ENCODE results near the gene WDTC1. TPM values are rescaled to one million over a fixed set of nuclear protein-coding genes. Genes with fewer than 3 reads are reported as not detected.

WDTC1 gene
- total RNA-seq, 1 experiment from 2014 or later, result 26.6 TPM

GRCh38 chr1:27355683-27356082, 121.3 kb downstream of the WDTC1 start:
- Histone ChIP-seq H3K27me3 (ENCODE audit: insufficient read depth, low read length) (no peaks in the 10 kb centered on the region), H3K9ac (ENCODE audit: low read length) (no peak overlapping the region), H3K4me1 (ENCODE audit: control insufficient read depth in 1 of 2, insufficient read depth in 2 of 2, low read length in 2 of 2) (peaks cover 7 to 11% of the 10 kb centered on the region in 2 experiments; a peak in 3 of 4 replicates), H3K9me3 (ENCODE audit: control insufficient read depth in 1 of 2, insufficient read depth in 1 of 2, low read depth in 1 of 2, low read length in 2 of 2) (no peaks in the 10 kb centered on the region), H3K27ac (ENCODE audit: low read depth, low read length) (no peak overlapping the region), H3K9me2 (ENCODE audit: insufficient read depth) (no peaks in the 10 kb centered on the region), H3K4me2 (ENCODE audit: low read length) (no peak overlapping the region), H3K36me3 (ENCODE audit: control insufficient read depth in 1 of 2, insufficient read depth in 2 of 2, low read length in 2 of 2) (peaks cover 0 to 7% of the 10 kb centered on the region in 2 experiments; a peak in 1 of 4 replicates), H4K20me1 (ENCODE audit: insufficient read depth) (no peaks in the 10 kb centered on the region), H3K4me3 (replicated peaks in 1 of 2; ENCODE audit: low read depth in 1 of 2, low read length in 2 of 2) (no peak overlapping the region), H3K79me2 (ENCODE audit: insufficient read depth, low read length) (no peaks in the 10 kb centered on the region), H2AFZ (ENCODE audit: low read depth, low read length, poor library complexity, severe bottlenecking) (no peak overlapping the region)
- BruUV-seq (replicated peaks), result no TSS peak
- TF ChIP-seq ZNF274 (IDR thresholded peaks at IDR 0.05; ENCODE audit: low read depth, low read length), result no peak
- TF ChIP-seq, protein P1, sequence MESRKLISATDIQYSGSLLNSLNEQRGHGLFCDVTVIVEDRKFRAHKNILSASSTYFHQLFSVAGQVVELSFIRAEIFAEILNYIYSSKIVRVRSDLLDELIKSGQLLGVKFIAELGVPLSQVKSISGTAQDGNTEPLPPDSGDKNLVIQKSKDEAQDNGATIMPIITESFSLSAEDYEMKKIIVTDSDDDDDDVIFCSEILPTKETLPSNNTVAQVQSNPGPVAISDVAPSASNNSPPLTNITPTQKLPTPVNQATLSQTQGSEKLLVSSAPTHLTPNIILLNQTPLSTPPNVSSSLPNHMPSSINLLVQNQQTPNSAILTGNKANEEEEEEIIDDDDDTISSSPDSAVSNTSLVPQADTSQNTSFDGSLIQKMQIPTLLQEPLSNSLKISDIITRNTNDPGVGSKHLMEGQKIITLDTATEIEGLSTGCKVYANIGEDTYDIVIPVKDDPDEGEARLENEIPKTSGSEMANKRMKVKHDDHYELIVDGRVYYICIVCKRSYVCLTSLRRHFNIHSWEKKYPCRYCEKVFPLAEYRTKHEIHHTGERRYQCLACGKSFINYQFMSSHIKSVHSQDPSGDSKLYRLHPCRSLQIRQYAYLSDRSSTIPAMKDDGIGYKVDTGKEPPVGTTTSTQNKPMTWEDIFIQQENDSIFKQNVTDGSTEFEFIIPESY (IDR thresholded peaks at IDR 0.05; ENCODE audit: extremely low read depth, insufficient replicate concordance, low read length), result no peak
- no peak for TF ChIP-seq CEBPB (IDR thresholded peaks at IDR 0.05; ENCODE audit: low read depth)
- TF ChIP-seq ELF1 (IDR thresholded peaks at IDR 0.05; ENCODE audit: borderline replicate concordance, low read depth), result no peak
- no peak for TF ChIP-seq CBX3 (IDR thresholded peaks at IDR 0.05; ENCODE audit: low read depth)
- TF ChIP-seq FOSL1 (IDR thresholded peaks at IDR 0.05; ENCODE audit: low read depth), result no peak
- TF ChIP-seq JUND (IDR thresholded peaks at IDR 0.05), result no peak
- TF ChIP-seq EZH2phosphoT487 (IDR thresholded peaks at IDR 0.05; ENCODE audit: borderline replicate concordance), result no peak
- no peak for TF ChIP-seq TCF7L2 (IDR thresholded peaks at IDR 0.05; ENCODE audit: borderline replicate concordance, extremely low read depth, insufficient read depth, insufficient read length)
- TF ChIP-seq ZFX (IDR thresholded peaks at IDR 0.05), result no peak
- ATAC-seq (no peak), DNase-seq (ENCODE audit: low read depth, low spot score) (no peak)
- RAD21 ChIA-PET (ENCODE audit: low non-redundant PET in 1 of 2, low total read pairs in 2 of 2, uncharacterized antibody in 2 of 2, unreplicated experiment in 2 of 2), result no interaction called here
- POLR2A ChIA-PET, result no interaction called here
- CTCF ChIA-PET, result no interaction called here
- intact Hi-C loops (cut with micrococcal nuclease), result no loop called here

All from HCT116 (cell line).